NOMO-1 treated with dmso at 0.1 percent for 144 hours (cell line): ENCODE measurements around the gene IL31RA.
"Not testable (repeated sequence)": the region's sequence is repeated elsewhere in the genome, so short reads cannot be mapped to it uniquely, and the experiment has no call there.

Experiments
- DNase-seq: peaks from one replicate; lab custom pipeline; 2025; ENCODE audit not compliant: unreplicated experiment; lab: John Stamatoyannopoulos, UW

The IL31RA gene

GRCh38 chr5:55923865-55924500 is 72.8 kb downstream of the IL31RA start:
- no peak for DNase-seq

GRCh38 chr5:55924744-55925143 is 73.6 kb downstream of the IL31RA start:
- no peak for DNase-seq

- DNase-seq, result no peak
These were observed 74.0 kb downstream of the IL31RA start for GRCh38 chr5:55925181-55925580.

GRCh38 chr5:55925712-55926111 is 74.6 kb downstream of the IL31RA start:
- no peak for DNase-seq

GRCh38 chr5:55926476-55926875 is 75.3 kb downstream of the IL31RA start:
- DNase-seq, result no peak

- no peak for DNase-seq
These were observed 76.9 kb downstream of the IL31RA start for GRCh38 chr5:55927861-55928655.

- DNase-seq, result peak; percentile 33
These were observed 78.1 kb downstream of the IL31RA start for GRCh38 chr5:55929020-55929799.

GRCh38 chr5:55932700-55933099 is 81.5 kb downstream of the IL31RA start:
- no peak for DNase-seq

- no peak for DNase-seq
These were observed 82.4 kb downstream of the IL31RA start for GRCh38 chr5:55933377-55934114.

- no peak for DNase-seq
These were observed 83.0 kb downstream of the IL31RA start for GRCh38 chr5:55934115-55934613.

- no peak for DNase-seq
These were observed 83.6 kb downstream of the IL31RA start for GRCh38 chr5:55934720-55935119.

GRCh38 chr5:55935371-55935770 is 84.2 kb downstream of the IL31RA start:
- DNase-seq, result no peak

GRCh38 chr5:55936100-55936693 is 85.0 kb downstream of the IL31RA start:
- DNase-seq, result peak; percentile 41

- DNase-seq, result not testable (repeated sequence)
These were observed 86.4 kb downstream of the IL31RA start for GRCh38 chr5:55937598-55937997.

- not testable (repeated sequence) for DNase-seq
These were observed 90.0 kb downstream of the IL31RA start for GRCh38 chr5:55941154-55941553.

GRCh38 chr5:55959208-55959607 is 108.1 kb downstream of the IL31RA start:
- no peak for DNase-seq

- no peak for DNase-seq
These were observed 109.6 kb downstream of the IL31RA start for GRCh38 chr5:55960779-55961178.

GRCh38 chr5:55965525-55965924 is 114.4 kb downstream of the IL31RA start:
- DNase-seq, result no peak

GRCh38 chr5:55966284-55966683 is 115.1 kb downstream of the IL31RA start:
- DNase-seq, result no peak

GRCh38 chr5:55969956-55970355 is 118.8 kb downstream of the IL31RA start:
- DNase-seq, result no peak
